Smooth muscle cell (in vitro differentiated cells): ENCODE data around the gene C3orf20. TPM values are rescaled to one million over a fixed set of nuclear protein-coding genes. Genes with fewer than 3 reads are reported as not detected.
"Not testable (repeated sequence)": the region's sequence is repeated elsewhere in the genome, so short reads cannot be mapped to it uniquely, and the experiment has no call there.

ENCODE experiments used
- DNase-seq: peaks from one replicate; lab custom pipeline; 2025; ENCODE audit not compliant: unreplicated experiment; lab: John Stamatoyannopoulos, UW
- H2AFZ ChIP-seq: fragments of 200-600 bp; sonication (generic); 2 replicates; pipeline ENCODE4 v1.6.0; 2016; ENCODE audit warnings: antibody characterized with exemption, low read depth, mild to moderate bottlenecking
- H3F3A ChIP-seq: fragments of 200-600 bp; sonication (generic); 2 replicates; pipeline ENCODE4 v1.6.0; 2017; ENCODE audit warnings: antibody characterized with exemption, low read depth
- H3K27ac ChIP-seq: fragments of 200-600 bp; sonication (generic); 2 replicates; pipeline ENCODE4 v1.5.1; 2016; ENCODE audit warnings: low read depth, mild to moderate bottlenecking
- H3K27me3 ChIP-seq: fragments of 200-600 bp; sonication (generic); 2 replicates; pipeline ENCODE4 v1.6.1; 2016; ENCODE audit warnings: low read depth, mild to moderate bottlenecking
- H3K36me3 ChIP-seq: fragments of 200-600 bp; sonication (generic); 2 replicates; pipeline ENCODE4 v1.5.1; 2016; ENCODE audit warnings: low read depth
- H3K4me1 ChIP-seq: fragments of 200-600 bp; sonication (generic); 2 replicates; pipeline ENCODE4 v1.5.1; 2016; ENCODE audit warnings: low read depth
- H3K4me2 ChIP-seq: fragments of 200-600 bp; sonication (generic); 2 replicates; pipeline ENCODE4 v1.6.0; 2016; ENCODE audit warnings: mild to moderate bottlenecking
- H3K4me3 ChIP-seq: fragments of 200-600 bp; sonication (generic); 2 replicates; pipeline ENCODE4 v1.5.1; 2016; ENCODE audit warnings: mild to moderate bottlenecking
- H3K79me2 ChIP-seq: fragments of 200-600 bp; sonication (generic); 2 replicates; pipeline ENCODE4 v1.6.0; 2016; ENCODE audit warnings: low read depth, mild to moderate bottlenecking
- H3K9ac ChIP-seq: fragments of 200-600 bp; sonication (generic); 2 replicates; pipeline ENCODE4 v1.6.0; 2016; ENCODE audit warnings: low read depth
- H3K9me3 ChIP-seq: fragments of 200-600 bp; sonication (generic); replicated peaks from 2 replicates; pipeline ENCODE4 v1.5.1; 2016; ENCODE audit warnings: low read depth
- H4K20me1 ChIP-seq: fragments of 200-600 bp; sonication (generic); 2 replicates; pipeline ENCODE4 v1.6.0; 2016; ENCODE audit warnings: low read depth
- WGBS: methylation state at CpG from one replicate; pipeline ENCODE4 v1.1.7; 2016; ENCODE audit warnings: low lambda C conversion rate; 5-methylcytosine and 5-hydroxymethylcytosine counted together
- polyA plus RNA-seq: library from polyadenylated mRNA; unstranded; fragments of >200 nt; fragmentation: Nextera tagmentation; extraction: Ambion mirVana; gene quantifications from 2 replicates; pipeline ENCODE4 v1.2.1, GENCODE V29; 2016
- total RNA-seq: library from RNA; depleted of rRNA; stranded (reverse); fragments of >200 nt; gene quantifications from 2 replicates; pipeline ENCODE4 v1.2.3, GENCODE V29; 2014
- TF ChIP-seq, protein P1 (sequence below): fragments of 200-600 bp; sonication (generic); IDR thresholded peaks from 2 replicates; pipeline ENCODE4 v1.5.1; 2017; ENCODE audit warnings: borderline replicate concordance, mild to moderate bottlenecking, antibody characterized with exemption; ENCODE audit not compliant: insufficient read depth, poor library complexity, severe bottlenecking

C3orf20 gene
- total and polyA plus RNA-seq, 2 experiments from 2014 or later = not detected

GRCh38 chr3:14651440-14652251 lies 23.3 kb upstream of the C3orf20 start, which contains the start of gene CCDC174:
Gene CCDC174, plus strand, starts transcription at chr3:14651762. Its CDS starts 75 bp downstream, at chr3:14651837.
- no peaks in the 10 kb centered on the region for H3K27me3 ChIP-seq
- peaks cover 18% of the 10 kb centered on the region for H3K4me1 ChIP-seq
- TF ChIP-seq, protein P1, sequence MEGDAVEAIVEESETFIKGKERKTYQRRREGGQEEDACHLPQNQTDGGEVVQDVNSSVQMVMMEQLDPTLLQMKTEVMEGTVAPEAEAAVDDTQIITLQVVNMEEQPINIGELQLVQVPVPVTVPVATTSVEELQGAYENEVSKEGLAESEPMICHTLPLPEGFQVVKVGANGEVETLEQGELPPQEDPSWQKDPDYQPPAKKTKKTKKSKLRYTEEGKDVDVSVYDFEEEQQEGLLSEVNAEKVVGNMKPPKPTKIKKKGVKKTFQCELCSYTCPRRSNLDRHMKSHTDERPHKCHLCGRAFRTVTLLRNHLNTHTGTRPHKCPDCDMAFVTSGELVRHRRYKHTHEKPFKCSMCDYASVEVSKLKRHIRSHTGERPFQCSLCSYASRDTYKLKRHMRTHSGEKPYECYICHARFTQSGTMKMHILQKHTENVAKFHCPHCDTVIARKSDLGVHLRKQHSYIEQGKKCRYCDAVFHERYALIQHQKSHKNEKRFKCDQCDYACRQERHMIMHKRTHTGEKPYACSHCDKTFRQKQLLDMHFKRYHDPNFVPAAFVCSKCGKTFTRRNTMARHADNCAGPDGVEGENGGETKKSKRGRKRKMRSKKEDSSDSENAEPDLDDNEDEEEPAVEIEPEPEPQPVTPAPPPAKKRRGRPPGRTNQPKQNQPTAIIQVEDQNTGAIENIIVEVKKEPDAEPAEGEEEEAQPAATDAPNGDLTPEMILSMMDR = no peak
- no peaks in the 10 kb centered on the region for H3F3A ChIP-seq
- peak within 1 kb of the TSS; percentile 84 for H2AFZ ChIP-seq
- H3K9ac ChIP-seq = peak within 1 kb of the TSS; percentile 92
- no peaks in the 10 kb centered on the region for H3K9me3 ChIP-seq
- H3K27ac ChIP-seq = peak within 1 kb of the TSS; percentile 65
- peaks cover 15% of the 10 kb centered on the region for H3K36me3 ChIP-seq
- H3K4me3 ChIP-seq = peak within 1 kb of the TSS; percentile 72
- no peaks in the 10 kb centered on the region for H4K20me1 ChIP-seq
- peak within 1 kb of the TSS; percentile 95 for H3K4me2 ChIP-seq
- 1% methylated on average over 47 of the region's 47 CpGs for WGBS
- peak; percentile 44 for DNase-seq
- H3K79me2 ChIP-seq = peaks cover 15% of the 10 kb centered on the region

DNA sequence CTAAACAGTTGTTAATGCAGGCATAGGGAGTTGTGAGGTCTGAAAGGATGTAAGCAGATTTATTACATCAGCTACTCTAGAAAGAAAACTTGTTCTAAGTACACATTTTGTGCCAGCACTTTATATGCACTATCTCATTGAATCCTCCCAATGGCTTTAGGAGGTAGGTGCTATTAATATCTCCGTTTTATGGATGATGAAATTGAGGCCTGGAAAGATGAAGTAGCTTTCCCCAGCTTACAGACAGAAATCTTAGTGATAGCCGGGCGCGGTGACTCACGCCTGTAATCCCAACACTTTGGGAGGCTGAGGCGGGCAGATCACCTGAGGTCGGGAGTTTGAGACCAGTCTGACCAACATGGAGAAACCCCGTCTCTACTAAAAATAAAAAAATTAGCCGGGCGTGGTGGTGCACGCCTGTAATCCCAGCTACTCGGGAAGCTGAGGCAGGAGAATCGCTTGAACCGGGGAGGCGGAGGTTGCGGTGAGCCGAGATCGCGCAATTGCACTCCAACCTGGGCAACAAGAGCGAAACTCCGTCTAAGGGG lies 22.5 kb upstream of the C3orf20 start:
- Histone ChIP-seq H3K79me2 (peaks cover 15% of the 10 kb centered on the region), H3K4me1 (peaks cover 18% of the 10 kb centered on the region), H3K27ac (peak overlapping the region; percentile 65), H3K4me2 (peak overlapping the region; percentile 95), H3K4me3 (peak overlapping the region; percentile 72), H3K9ac (peak overlapping the region; percentile 92), H2AFZ (peak overlapping the region; percentile 84), H3K36me3 (peaks cover 17% of the 10 kb centered on the region)
- not testable (repeated sequence) for H4K20me1 ChIP-seq, H3K9me3 ChIP-seq, DNase-seq, H3F3A ChIP-seq, H3K27me3 ChIP-seq
- 86% methylated on average over 21 of the region's 21 CpGs for WGBS

DNA sequence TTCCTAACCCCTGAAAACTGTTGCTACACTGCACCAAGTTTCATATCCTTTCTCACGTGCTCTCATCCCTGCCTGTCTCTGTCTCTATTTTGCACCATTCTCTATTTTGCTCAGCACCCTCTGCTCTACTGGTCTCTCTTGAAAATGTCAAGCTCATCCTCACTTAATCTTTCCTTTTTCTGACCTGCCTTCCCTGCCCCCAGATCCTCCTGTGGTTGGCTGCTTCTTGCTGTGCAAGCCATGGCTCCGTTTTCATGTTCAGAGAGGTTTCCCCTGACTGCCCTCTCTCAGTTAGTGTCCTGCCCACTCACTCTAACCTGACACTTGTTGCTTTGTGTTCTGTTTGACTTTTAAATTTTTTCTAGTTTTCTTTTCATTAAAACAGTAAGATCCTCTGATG lies 17.4 kb upstream of the C3orf20 start:
- Histone ChIP-seq H2AFZ (no peak overlapping the region), H4K20me1 (peaks cover 3% of the 10 kb centered on the region), H3K4me2 (no peak overlapping the region), H3K9ac (no peak overlapping the region), H3K79me2 (peaks cover 6% of the 10 kb centered on the region), H3F3A (no peaks in the 10 kb centered on the region), H3K27ac (no peak overlapping the region), H3K4me3 (no peak overlapping the region), H3K4me1 (peaks cover 7% of the 10 kb centered on the region), H3K9me3 (no peaks in the 10 kb centered on the region), H3K36me3 (peaks cover 38% of the 10 kb centered on the region), H3K27me3 (no peaks in the 10 kb centered on the region)
- no peak for DNase-seq
- WGBS = 84% methylated on average over 2 of the region's 2 CpGs
- TF ChIP-seq, protein P1 = no peak

DNA sequence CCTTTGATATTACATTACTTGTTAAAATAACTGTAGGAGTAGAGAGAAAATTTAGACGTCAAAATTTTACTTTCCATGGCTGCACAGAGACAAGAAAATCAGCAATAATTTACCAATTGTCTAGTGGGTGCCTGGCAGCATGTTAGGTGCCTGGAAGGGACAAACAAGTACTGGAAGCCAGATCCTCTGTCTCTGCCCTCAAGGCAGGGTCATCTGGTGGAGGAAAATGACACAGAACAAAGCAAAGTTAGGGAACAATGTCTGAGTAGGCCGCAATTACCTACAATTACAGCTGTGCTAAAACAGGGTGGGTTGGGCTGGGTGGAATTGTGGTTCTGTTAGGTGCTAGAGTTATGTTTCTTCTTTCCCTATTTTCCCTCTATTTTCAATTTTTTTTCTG lies 16.0 kb upstream of the C3orf20 start:
- Histone ChIP-seq H3K27ac (no peak overlapping the region), H3K4me2 (no peak overlapping the region), H3K36me3 (peaks cover 47% of the 10 kb centered on the region), H3F3A (no peaks in the 10 kb centered on the region), H3K27me3 (no peaks in the 10 kb centered on the region), H3K4me3 (no peak overlapping the region), H4K20me1 (peaks cover 3% of the 10 kb centered on the region), H3K9ac (no peak overlapping the region), H3K79me2 (no peaks in the 10 kb centered on the region), H3K4me1 (no peaks in the 10 kb centered on the region), H3K9me3 (no peaks in the 10 kb centered on the region), H2AFZ (no peak overlapping the region)
- WGBS = 70% methylated on average over 2 of the region's 2 CpGs
- no peak for DNase-seq
- TF ChIP-seq, protein P1 = no peak
